Measurements from ENCODE around the gene REEP3. TPM values are rescaled to one million over a fixed set of nuclear protein-coding genes. Genes with fewer than 3 reads are reported as not detected.

Gene REEP3
- total RNA-seq, 2 experiments from 2014 or later: 19.5 to 20.7 TPM

Other genes with a start within 250 kb of the REEP3 start
- 10 to 100 TPM; 42.6 to 47.3 TPM for gene JMJD1C, start 55.4 kb upstream of the REEP3 start, total RNA-seq